HG02970 (cell line): ENCODE measurements around the gene RAD51B.

ENCODE experiments used
- ATAC-seq: cut with Tn5 transposase; IDR thresholded peaks from one replicate; pipeline ENCODE4 v1.9.1; 2021; ENCODE audit warnings: mild to moderate bottlenecking, moderate library complexity, moderate number of reproducible peaks; ENCODE audit not compliant: unreplicated experiment, low FRiP score

The RAD51B gene

DNA sequence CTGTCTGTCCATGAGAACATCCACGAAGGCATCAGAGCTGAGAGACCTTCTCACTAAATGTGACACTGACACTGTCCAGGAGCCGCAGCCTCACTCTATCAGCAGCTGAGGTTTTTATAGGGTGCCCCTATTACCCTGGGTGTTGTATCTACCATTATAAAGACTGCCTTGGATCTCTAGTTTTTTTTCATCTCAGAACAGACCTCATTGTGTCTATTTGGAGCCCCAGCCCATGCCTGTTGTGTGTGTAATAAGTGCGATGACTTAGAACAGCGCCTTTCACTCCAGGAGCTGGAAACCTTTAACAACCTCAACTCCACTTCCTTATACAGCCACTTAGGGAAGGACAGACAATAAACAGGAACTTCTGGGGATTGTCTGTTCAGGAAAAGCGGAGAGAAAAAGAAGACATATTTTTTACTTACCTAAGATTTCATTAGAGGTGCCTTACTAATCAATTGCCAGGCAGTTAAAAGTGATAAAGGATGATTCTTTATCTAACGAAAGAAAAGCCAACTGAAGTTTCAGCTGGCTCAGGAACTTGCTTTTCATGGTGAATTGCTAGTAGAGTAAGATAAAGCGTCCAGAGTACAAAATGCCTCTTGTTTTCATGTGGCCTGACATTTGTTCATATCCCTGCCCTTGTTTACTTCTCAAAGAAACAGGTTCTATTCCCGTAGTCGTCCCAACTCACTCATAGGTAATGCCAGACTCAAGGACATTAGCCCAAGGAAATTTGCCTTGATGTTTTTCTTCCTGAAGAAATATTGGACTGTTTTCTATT is 420.6 kb downstream of the RAD51B start:
- ATAC-seq: no peak

DNA sequence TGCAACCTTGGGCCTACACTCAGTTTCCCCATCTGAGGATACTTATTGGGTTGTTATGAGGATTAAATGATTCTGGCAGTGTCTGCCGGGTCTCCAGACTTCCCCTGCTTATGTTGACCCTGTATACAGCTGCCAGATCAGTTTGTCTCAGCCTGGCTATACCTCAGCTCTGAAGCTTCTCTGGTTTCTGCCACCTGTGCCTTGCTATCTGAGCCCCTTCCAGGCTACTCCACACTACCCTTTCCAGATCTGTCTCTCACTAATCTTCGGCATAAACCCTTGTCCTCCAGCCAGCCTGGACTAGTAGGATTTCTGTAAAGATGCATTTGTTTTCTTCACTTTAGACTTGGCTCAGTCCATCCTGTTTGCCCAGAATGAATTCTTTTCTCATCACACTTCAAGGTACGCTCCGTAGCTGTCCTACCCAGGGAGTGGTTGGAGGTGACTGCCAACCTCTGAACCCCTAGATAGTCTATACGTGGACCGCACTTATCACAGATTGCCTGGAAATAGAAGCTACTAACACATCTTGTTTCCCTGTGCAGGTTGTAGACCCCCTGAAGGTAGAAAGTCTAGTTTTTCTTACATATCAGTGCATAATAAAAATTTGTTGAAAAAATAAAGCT is 422.4 kb downstream of the RAD51B start:
- ATAC-seq: no peak

DNA sequence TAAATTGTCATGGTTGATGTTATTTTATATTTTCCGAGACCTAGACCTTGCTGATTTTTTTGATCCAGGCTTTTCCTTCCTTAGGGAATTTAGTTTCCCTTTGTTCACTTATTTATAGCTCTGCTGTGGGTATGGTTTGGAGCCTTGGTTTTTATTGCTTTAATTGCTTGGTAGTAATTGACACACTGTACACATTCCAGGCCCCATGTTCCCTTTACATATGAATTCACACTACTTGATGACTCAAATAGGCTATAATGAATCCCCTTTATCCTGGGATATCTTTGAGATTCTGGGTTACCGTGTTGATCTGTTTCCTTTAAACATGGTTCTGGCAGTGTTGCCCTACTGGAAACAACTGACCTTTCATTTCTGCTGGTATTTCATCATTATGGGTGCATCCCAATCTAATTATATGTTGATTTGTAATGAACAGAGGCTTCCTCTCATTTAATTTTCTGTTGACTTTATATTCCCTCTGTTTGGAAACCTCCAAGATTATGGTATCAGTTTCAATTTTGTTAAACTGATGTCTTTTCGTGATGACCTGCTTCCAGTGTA is 424.0 kb downstream of the RAD51B start:
- ATAC-seq: no peak

DNA sequence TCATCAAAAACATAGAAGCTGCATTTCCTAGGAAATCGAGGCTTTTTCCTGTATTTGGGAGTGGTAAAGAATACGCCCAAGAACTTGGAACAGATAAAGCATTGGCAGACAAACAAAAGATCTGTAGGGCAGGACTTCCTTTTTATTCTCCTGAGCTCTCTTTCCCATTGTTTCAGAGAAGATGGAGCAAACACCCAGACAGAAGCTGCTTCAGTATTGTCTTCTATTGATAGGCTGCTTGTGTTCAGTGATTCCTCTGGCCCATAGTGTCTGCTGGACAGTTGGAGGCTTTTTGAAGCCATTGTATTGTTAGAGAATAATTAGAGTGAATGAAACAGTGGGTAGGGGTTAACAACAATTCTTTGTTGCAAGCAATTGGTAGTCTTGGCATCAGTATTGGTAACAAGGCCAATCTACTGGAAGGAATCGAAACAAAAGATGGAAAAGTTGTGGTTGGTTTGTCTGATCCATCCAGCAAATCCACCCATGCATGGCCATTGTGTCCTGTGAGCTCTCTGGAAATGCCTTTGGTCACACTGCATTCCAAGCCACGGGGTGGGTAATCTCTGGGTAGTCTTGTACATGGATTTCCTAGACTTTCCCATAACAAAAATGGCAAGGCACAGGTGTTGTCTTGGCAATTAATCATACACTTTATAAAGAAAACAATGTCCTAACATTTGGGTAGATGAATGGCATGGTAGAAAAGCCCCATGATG is 424.8 kb downstream of the RAD51B start:
- ATAC-seq: no peak

DNA sequence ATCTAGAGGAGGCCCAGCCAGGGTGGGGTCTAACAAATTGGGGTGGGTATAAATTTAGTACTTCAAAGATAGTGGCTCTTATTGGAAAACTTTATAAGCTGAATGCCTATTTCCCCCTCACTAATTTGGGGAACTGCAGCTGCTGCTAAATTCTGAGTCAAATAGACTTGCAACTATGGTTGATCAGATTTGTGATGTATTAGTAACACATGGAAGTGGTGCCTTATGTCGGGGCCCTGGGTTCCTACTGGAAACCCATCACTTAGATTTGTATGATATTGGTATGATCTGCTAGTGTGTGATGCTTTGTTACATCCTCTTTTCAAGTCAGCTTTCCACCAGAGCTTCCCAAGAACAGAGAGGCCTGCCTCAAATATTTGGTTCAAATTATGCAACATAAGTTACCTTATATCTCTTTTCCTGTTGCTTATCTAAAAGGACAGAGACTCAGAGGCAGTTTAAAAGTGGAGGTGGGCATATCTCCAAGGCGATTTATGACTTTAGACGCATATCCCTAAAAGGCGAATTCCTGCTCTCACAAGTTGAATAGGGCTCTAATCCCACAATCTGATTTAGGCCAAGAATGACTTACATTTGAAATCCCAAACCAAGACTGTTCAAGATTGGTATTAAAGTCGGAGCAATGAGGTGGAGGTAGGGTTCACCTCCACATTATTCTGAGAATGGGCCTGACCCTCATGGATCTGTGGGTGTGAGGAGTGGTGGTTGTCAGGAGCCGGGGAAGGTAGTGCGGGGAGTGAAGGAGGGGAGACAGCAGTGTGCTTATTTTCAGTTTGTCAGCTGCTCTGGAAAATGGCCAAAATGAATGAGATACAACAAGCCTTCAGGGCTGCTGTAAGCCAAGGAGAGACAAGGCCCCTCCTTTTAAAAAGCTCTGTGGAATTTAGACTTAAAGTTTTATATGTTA is 425.8 kb downstream of the RAD51B start:
- ATAC-seq: no peak

DNA sequence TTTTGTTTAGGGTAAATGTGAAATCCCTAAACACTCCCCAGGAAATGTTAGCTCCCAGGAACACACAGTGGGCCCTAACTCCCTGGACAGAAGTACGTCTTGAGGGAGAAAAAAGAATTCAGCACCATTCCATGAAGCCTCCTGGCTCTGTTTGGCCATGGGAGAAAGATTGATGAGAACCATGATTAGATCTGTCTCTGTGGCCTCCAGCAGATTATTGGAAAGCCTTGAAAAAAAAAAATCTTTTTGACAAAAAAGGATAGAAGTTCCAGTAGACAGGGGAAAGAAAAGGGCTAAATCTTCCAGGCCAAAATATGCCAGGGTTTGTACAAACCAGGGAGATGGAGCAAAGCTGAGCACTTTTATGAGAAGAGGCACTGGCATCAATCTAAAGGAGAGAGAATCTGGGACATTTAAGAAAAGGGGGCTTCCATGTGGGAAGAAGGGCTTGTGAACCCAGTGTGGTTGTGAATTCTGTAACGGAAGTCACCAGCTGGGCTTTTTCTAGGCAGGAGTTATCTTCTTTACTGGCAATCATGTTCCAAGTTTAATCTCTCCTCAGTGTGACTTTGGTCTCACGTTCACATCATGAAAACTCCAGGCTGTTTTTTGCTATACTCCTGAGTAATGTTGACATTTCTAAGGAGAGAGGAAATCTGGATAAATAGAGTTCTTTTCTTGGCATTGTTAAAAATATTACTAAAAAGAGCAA is 426.7 kb downstream of the RAD51B start:
- no peak for ATAC-seq

DNA sequence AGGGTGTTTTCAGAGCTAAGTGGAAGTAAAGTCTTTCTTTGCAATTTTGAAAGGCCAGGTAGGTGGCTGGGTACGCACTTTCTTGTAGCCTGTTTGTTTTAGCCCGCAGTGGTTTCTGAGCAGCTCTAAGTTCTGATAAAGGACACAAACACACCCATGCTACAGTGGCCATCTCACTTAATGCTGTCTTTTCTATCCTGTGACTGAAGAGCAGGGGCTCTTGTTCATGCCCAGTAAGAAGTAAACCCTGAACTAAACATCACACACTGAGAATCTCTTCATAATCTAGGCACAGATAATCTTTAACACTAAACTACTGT is 427.2 kb downstream of the RAD51B start:
- no peak for ATAC-seq

DNA sequence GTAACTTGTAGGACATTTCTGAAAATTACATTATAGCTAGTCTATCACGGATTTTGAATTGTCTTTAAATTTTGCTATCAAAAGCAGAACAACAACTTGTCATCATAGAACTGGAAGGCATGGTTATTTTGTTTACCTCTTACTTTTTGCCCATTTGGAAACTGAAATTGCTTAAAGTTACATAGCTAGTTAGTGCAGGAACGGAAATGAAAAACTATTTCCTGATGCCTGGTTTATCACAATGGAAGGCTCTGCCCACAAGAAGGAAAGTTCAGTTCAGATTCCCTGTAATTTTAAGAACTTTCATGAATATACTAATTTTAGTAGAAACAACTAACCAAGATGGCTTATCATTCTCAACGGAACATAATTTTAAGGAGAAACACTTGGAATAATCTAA is 427.7 kb downstream of the RAD51B start:
- ATAC-seq: no peak

DNA sequence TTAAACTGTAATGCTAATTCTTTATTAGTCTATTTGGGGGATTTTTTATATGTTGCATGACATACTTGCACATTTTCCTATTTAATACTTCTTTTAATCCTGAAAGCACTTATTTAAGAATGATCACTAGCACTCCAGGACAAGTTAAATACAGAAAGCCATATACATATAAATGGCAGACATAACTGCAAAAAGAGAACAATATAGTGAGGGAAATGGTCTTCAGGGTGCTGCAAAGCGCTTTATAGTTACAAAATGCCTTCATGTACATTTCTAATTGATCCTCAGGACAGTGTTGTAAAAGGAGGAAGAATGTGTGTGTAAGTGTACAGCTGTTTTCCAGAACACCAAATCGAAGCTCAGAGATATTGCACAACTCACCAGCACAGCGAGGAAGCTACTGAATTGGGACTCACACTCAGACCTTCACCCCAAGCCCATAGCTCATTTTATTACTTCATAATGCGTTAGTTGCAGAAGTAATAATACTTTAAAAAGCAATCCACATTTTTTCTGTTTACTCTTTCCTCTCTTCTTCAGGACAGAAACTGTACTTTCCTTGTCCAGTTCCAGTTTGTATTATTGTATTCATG is 428.2 kb downstream of the RAD51B start:
- no peak for ATAC-seq

DNA sequence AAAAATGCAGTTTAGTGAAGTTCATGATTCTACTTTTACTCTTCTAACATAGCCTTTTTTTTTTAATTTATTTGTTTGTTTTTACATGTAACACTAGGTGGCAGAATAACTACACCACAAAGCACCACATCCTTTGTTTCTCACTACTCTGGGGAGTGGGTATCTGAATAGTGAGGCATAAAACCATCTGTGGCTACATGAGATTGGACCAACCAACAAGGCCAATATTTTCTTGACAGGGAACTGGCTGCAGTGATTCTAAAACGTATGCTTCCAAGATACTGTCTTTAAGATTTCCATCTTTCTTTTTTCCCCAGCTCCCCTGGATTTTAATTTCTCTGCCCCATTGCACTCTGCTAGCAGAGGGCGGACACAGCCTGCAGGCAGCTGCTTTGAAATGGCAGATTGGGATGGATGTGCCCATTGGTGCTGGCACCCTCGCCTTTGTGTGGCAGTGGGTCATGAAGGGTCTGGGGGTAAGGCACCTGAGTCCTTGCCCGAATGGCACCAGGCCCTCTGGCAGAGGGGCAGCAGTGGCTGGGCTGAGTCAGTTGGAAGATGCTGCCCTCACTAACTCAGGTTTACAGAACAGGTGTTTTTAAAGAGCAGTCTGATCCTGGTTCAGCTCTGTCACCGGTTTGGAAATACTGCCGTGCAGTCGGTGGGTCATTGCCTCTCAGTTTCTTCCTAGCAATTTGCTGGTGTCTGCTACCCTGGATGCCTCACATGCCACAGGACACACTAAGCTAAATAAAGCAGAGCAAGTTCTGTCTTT is 429.1 kb downstream of the RAD51B start:
- no peak for ATAC-seq

DNA sequence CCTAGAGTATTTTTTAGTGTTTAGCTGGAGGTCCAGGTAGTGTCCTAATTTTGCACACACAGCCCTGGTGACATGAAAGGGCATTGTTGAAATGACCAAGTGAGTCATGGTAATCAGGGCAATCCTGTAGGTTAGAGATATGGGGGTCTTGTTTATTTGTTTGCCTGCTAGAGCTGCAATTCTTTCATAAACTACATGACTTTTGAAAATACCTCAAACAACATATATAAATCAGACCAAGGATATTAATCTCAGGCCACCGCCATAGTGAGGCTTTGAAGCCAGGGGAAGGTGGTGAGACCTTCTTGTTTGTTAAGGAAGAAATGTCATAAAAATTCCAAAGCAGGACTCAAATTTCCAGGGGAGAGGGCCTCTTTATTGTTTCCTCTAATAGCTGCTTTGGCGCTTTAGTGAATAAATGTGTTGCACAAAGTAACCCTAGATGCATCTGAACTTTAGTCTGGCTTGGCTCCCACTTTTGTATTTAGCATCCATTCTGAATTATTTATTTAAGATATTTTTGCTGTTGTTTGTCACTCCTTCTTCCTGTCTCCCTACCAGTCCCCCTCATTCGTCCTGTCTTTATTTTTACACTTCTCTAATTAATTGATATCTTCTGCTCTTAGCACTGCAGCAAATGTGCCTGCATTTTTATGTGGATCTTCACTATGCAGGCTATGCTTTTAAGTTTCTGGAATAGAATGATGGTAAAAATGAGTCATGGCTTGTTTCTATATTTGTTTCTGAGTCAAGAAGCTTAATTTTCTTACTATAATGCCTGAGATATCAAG is 430.3 kb downstream of the RAD51B start:
- no peak for ATAC-seq

DNA sequence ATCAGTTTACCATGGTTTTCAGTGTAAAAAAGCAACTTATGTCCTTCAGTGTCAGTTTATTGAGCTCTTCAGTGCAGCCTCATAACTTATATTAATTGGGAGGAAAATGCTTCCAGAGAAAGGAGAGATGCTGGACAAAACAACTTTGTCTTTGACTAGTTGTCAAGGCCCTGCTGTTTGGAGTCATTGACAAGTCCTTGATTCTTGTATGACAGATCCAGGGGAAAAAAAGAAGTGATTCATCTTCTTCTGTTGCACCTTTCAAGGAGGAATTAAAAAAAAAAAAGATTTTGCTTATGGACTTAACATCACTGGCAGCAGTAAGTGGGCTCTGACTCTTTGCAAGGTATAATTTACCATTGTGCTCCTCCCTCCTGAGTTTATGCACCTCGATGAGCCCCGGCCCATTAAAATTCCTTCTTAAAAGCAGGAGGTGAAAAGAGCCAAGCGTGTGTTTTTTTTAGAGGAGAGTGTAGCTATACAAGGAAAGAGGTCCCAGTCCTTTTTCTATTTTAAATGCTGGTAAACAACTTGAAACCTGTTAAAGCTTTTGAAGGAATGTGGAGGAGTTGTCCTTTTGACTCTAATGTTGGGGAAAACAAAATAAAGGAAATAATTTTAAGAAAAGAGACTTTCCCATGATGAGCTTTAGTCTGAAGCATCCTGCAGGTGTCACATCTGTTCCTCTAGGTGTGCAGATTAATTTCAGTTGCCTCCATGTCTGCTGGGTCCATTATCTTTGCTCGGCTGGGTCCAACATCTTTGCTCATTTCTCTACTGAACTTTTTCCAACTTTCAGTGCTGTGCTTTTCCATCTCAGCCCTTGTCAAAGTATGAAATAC is 431.6 kb downstream of the RAD51B start:
- no peak for ATAC-seq

DNA sequence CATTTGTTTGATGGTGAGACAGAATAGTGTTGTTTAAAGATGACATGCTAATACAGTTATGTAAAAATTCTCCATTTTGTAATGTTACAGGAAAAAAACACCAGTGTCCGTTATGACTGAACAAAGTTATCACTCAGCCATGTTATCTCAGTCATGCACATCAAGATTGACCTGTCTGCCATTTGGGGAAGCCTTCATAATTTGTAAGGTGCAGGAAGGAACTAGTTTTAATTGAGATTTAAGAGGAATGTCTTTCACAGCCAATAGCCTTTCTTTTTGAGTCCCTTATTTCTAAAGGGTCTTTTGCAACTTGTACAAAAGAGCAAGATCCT is 432.2 kb downstream of the RAD51B start:
- ATAC-seq: no peak

DNA sequence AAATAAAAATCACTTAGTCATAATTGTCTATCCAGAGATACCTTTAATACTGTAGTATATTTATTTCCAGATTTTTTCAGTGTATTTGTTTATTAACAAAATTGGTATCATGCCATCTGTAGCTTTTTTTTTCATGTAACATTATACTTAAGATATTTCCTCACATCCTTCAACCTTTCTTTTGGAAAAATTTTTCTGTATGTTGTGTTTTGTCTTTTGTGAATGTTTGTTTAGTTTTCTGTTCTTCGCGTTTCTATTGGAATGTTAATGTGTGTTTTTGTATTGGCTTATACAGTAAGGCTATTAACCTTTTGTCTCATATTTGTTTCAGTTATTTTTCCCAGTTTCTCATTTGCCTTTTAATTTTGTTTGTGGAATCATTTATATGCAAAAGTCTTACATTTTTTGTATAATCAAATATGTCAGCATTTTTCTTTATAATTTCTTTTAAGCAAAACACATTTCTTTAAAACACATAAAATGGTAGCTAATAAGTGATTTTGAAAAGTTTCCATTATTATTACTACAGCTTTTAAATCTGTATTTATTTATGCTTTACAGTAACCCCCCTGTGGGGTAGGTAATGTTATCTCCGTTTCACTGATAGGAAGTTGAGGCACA is 433.7 kb downstream of the RAD51B start:
- no peak for ATAC-seq

DNA sequence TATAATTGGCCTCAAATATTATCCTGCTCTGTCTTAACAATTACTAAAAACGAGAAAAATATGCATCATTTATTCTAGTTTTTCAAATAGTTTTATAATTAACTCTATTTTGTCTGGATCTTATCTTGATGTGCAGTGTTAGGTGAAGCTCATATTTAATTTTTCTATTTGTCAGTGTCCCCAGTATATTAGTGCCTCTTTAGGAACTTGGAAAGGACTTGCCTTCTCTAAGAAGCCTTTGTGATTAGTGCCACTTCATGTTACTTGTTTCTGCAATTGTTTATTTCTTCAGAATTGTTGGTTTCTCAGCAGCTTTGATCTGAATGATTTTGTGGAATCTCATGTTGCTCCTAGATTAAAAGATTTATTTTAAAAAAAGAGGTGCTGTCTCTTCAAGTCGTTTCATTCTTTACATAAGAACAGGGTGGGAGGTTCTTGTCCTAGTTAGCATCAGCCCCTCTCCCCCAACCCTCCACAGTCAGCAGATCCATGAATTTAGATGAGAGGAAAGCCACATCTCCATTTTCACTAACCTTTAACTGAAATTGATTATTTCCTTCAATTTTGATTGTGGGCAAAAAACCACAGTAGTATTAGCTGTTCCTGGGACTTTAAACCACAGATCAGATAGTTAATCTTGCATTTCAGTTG is 434.4 kb downstream of the RAD51B start:
- ATAC-seq: no peak
